ENCODE data around the gene ATP13A4. TPM values are rescaled to one million over a fixed set of nuclear protein-coding genes. Genes with fewer than 3 reads are reported as not detected.

The ATP13A4 gene
- total and polyA plus RNA-seq, 2 of the 8 experiments (the other 6 are each of a cell fraction or from before 2014, with no cell fraction given) = 0.12 TPM; not detected in 1

DNA sequence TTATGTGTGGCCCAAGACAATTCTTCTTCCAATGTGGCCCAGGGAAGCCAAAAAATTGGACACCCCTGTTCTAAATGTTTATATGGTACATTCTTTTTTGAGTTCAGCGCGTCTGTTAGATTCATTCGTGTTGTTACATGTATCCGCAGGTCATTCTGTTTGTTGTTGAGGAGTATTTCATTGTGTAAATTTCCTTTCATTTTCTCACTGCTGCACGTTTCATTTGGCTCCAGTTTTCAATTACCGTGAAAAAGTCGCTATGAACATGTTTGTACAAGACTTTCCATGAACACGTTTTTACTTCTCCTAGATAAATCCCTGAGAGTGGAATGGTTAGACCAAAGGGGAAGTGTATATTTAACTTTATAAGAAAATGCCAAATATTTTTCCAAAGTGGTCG lies 30.8 kb upstream of the ATP13A4 start:
- no peak overlapping the region for H2AFZ ChIP-seq (ENCODE audit: low read length)
- H3K14ac ChIP-seq (ENCODE audit: insufficient read length) = no peak overlapping the region
- no peak overlapping the region for H3K4me3 ChIP-seq (ENCODE audit: extremely low read depth in 1 of 4, insufficient read depth in 2 of 4, low read depth in 3 of 4, low read length in 4 of 4)
- no peak overlapping the region for H2BK12ac ChIP-seq (ENCODE audit: low read depth, low read length)
- no peaks in the 10 kb centered on the region for H4K20me1 ChIP-seq (replicated peaks in 1 of 2; ENCODE audit: control insufficient read depth in 1 of 2, insufficient read depth in 2 of 2, low read length in 2 of 2)
- no peak overlapping the region for H2BK20ac ChIP-seq (ENCODE audit: low read length)
- H3K27me3 ChIP-seq (replicated peaks in 1 of 4; ENCODE audit: control insufficient read depth in 3 of 4, extremely low read depth in 1 of 4, insufficient read depth in 3 of 4, low read length in 3 of 4) = no peaks in the 10 kb centered on the region
- no peak overlapping the region for H4K8ac ChIP-seq (ENCODE audit: extremely low read depth, insufficient read depth, low read length)
- H4K5ac ChIP-seq (ENCODE audit: insufficient read length, low read depth, low read length) = no peak overlapping the region
- WGBS, 2 experiments (ENCODE audit: extremely low coverage in 1 of 2, insufficient coverage in 1 of 2, insufficient read length in 1 of 2, insufficient replicate concordance in 2 of 2, low coverage in 1 of 2, low lambda C conversion rate in 2 of 2, missing lambda C conversion rate in 1 of 2) = 81% methylated on average over 9 of the region's 9 CpGs; no CpG with 5 or more reads in 1 of the 2 experiments
- no peak overlapping the region for H3K18ac ChIP-seq (ENCODE audit: extremely low read depth, low read length)
- no peak overlapping the region for H3K9ac ChIP-seq (replicated peaks in 1 of 4; ENCODE audit: extremely low read depth in 1 of 4, low read depth in 3 of 4, low read length in 3 of 4)
- no peak overlapping the region for H3K27ac ChIP-seq (ENCODE audit: low read depth, low read length)
- no peaks in the 10 kb centered on the region for H3K4me1 ChIP-seq (replicated peaks in 1 of 4; ENCODE audit: control insufficient read depth in 3 of 4, insufficient read depth in 4 of 4, low read length in 3 of 4)
- H2AK5ac ChIP-seq (ENCODE audit: low read depth, low read length) = no peak overlapping the region
- H3K56ac ChIP-seq (replicated peaks; ENCODE audit: insufficient read length, low read depth, low read length) = no peak overlapping the region
- FAIRE-seq = no peak
- no peak overlapping the region for H2BK120ac ChIP-seq (replicated peaks; ENCODE audit: low read depth, low read length)
- H2BK15ac ChIP-seq (ENCODE audit: low read length) = no peak overlapping the region
- no peaks in the 10 kb centered on the region for H3K79me2 ChIP-seq (ENCODE audit: control insufficient read depth in 1 of 2, insufficient read depth in 2 of 2, low read length in 2 of 2)
- H3K9me3 ChIP-seq (ENCODE audit: insufficient read depth in 2 of 2, low read depth in 1 of 2, low read length in 1 of 2) = no peaks in the 10 kb centered on the region
- no peak overlapping the region for H3K4me2 ChIP-seq (ENCODE audit: insufficient read depth in 1 of 2, low read depth in 2 of 2, low read length in 2 of 2)
- TF ChIP-seq ASH2L (IDR thresholded peaks at IDR 0.05; ENCODE audit: low read length) (no peak), PHF8 (conservative IDR thresholded peaks at IDR 0.05; ENCODE audit: low read depth, low read length) (no peak), KDM1A (IDR thresholded peaks at IDR 0.05; ENCODE audit: borderline replicate concordance, low read length) (no peak), CREB1 (IDR thresholded peaks at IDR 0.05) (no peak), KDM4A (IDR thresholded peaks at IDR 0.05; ENCODE audit: low read depth, low read length, severe bottlenecking) (no peak), RFX5 (IDR thresholded peaks at IDR 0.05; ENCODE audit: borderline replicate concordance, low read depth, low read length) (no peak), TAF7 (optimal IDR thresholded peaks at IDR 0.05; ENCODE audit: borderline replicate concordance, low read depth, low read length) (no peak), NRF1 (IDR thresholded peaks at IDR 0.05; ENCODE audit: low read depth, low read length) (no peak), JUND (IDR thresholded peaks at IDR 0.05; ENCODE audit: low read length) (no peak), CHD2 (IDR thresholded peaks at IDR 0.05; ENCODE audit: low read length) (no peak), SP4 (IDR thresholded peaks at IDR 0.05; ENCODE audit: low read length) (no peak)
- TF ChIP-seq, protein P1, sequence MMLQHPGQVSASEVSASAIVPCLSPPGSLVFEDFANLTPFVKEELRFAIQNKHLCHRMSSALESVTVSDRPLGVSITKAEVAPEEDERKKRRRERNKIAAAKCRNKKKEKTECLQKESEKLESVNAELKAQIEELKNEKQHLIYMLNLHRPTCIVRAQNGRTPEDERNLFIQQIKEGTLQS (IDR thresholded peaks at IDR 0.05; ENCODE audit: insufficient read depth, low read depth, low read length) = no peak
- TF ChIP-seq, protein P2, sequence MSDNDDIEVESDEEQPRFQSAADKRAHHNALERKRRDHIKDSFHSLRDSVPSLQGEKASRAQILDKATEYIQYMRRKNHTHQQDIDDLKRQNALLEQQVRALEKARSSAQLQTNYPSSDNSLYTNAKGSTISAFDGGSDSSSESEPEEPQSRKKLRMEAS (IDR thresholded peaks at IDR 0.05) = no peak
- POLR2A ChIA-PET (ENCODE audit: partially characterized antibody) = no interaction called here
- CTCF ChIA-PET (ENCODE audit: partially characterized antibody) = no interaction called here
- H2BK5ac ChIP-seq (ENCODE audit: low read depth, low read length) = no peak overlapping the region
- no peak for DNase-seq (ENCODE audit: low read depth in 1 of 2, low spot score in 2 of 2)
- no peaks in the 10 kb centered on the region for H3K23me2 ChIP-seq (ENCODE audit: low read depth, low read length)
- no peak overlapping the region for H4K91ac ChIP-seq (replicated peaks; ENCODE audit: insufficient read length, low read length)
- H3K4ac ChIP-seq (replicated peaks; ENCODE audit: insufficient read length, low read depth, low read length) = no peak overlapping the region
- no peaks in the 10 kb centered on the region for H3K79me1 ChIP-seq (ENCODE audit: low read depth, low read length)
- no peaks in the 10 kb centered on the region for H3K36me3 ChIP-seq (ENCODE audit: control insufficient read depth in 2 of 4, insufficient read depth in 4 of 4, low read length in 3 of 4)
- H3K23ac ChIP-seq (ENCODE audit: insufficient read length) = no peak overlapping the region
